ENCODE measurements around the gene SUSD4. TPM values are rescaled to one million over a fixed set of nuclear protein-coding genes. Genes with fewer than 3 reads are reported as not detected.

SUSD4 gene
- total RNA-seq, 1 donor from 2014 or later: 3.5 TPM

- DNase-seq (ENCODE audit: low spot score): no peak
Observed at GRCh38 chr1:223227031-223227430, 136.9 kb downstream of the SUSD4 start.

GRCh38 chr1:223226271-223226670 is 137.7 kb downstream of the SUSD4 start:
- H3K9ac ChIP-seq: no peak overlapping the region
- H3K9me3 ChIP-seq (ENCODE audit: low read depth): no peaks in the 10 kb centered on the region
- H3K36me3 Mint-ChIP-seq: no peaks in the 10 kb centered on the region
- H3K4me3 Mint-ChIP-seq: no peak overlapping the region
- H3K27ac ChIP-seq: no peak overlapping the region
- H3K36me3 ChIP-seq: no peaks in the 10 kb centered on the region
- H3K27ac Mint-ChIP-seq: no peak overlapping the region
- H3F3A ChIP-seq (ENCODE audit: low read depth): no peaks in the 10 kb centered on the region
- no peaks in the 10 kb centered on the region for H3K27me3 ChIP-seq
- H3K4me1 Mint-ChIP-seq: no peaks in the 10 kb centered on the region
- H2AFZ ChIP-seq (replicated peaks): no peak overlapping the region
- no peak overlapping the region for H3K4me3 ChIP-seq
- H3K4me1 ChIP-seq: no peaks in the 10 kb centered on the region
- H3K79me2 ChIP-seq (ENCODE audit: low read depth): no peaks in the 10 kb centered on the region
- H3K4me2 ChIP-seq: no peak overlapping the region
- H4K20me1 ChIP-seq (ENCODE audit: low read depth): no peaks in the 10 kb centered on the region
- no peak for DNase-seq (ENCODE audit: low spot score)
- H3K9me3 Mint-ChIP-seq: no peaks in the 10 kb centered on the region
- H3K27me3 Mint-ChIP-seq (ENCODE audit: insufficient read depth, low read depth): peaks cover 17% of the 10 kb centered on the region
- TF ChIP-seq EZH2phosphoT487 (IDR thresholded peaks at IDR 0.05) (no peak), EZH2 (IDR thresholded peaks at IDR 0.05) (no peak), CTCF (IDR thresholded peaks at IDR 0.05) (no peak)

More at GRCh38 chr1:223227031-223227430, 136.9 kb downstream of the SUSD4 start:
- TF ChIP-seq EZH2 (IDR thresholded peaks at IDR 0.05) (no peak), CTCF (IDR thresholded peaks at IDR 0.05) (no peak), EZH2phosphoT487 (IDR thresholded peaks at IDR 0.05) (no peak)
- H2AFZ ChIP-seq (replicated peaks): no peak overlapping the region
- H3K9me3 ChIP-seq (ENCODE audit: low read depth): no peaks in the 10 kb centered on the region
- Mint-ChIP-seq H3K27me3 (ENCODE audit: insufficient read depth, low read depth) (peaks cover 13% of the 10 kb centered on the region), H3K9me3 (no peaks in the 10 kb centered on the region), H3K4me1 (no peaks in the 10 kb centered on the region), H3K27ac (no peak overlapping the region), H3K36me3 (no peaks in the 10 kb centered on the region), H3K4me3 (no peak overlapping the region)
- no peak overlapping the region for H3K9ac ChIP-seq
- H3K27ac ChIP-seq: no peak overlapping the region
- H3K4me3 ChIP-seq: no peak overlapping the region
- H3F3A ChIP-seq (ENCODE audit: low read depth): no peaks in the 10 kb centered on the region
- H3K79me2 ChIP-seq (ENCODE audit: low read depth): no peaks in the 10 kb centered on the region
- no peak overlapping the region for H3K4me2 ChIP-seq
- no peaks in the 10 kb centered on the region for H3K27me3 ChIP-seq
- no peaks in the 10 kb centered on the region for H4K20me1 ChIP-seq (ENCODE audit: low read depth)
- no peaks in the 10 kb centered on the region for H3K36me3 ChIP-seq
- no peaks in the 10 kb centered on the region for H3K4me1 ChIP-seq

- H3K4me1 ChIP-seq: no peaks in the 10 kb centered on the region
- no peaks in the 10 kb centered on the region for H3F3A ChIP-seq (ENCODE audit: low read depth)
- Mint-ChIP-seq H3K4me1 (no peaks in the 10 kb centered on the region), H3K27ac (no peak overlapping the region), H3K36me3 (no peaks in the 10 kb centered on the region), H3K9me3 (no peaks in the 10 kb centered on the region), H3K4me3 (no peak overlapping the region), H3K27me3 (ENCODE audit: insufficient read depth, low read depth) (peaks cover 17% of the 10 kb centered on the region)
- no peak overlapping the region for H2AFZ ChIP-seq (replicated peaks)
- H4K20me1 ChIP-seq (ENCODE audit: low read depth): no peaks in the 10 kb centered on the region
- no peak overlapping the region for H3K27ac ChIP-seq
- no peak overlapping the region for H3K4me2 ChIP-seq
- H3K9ac ChIP-seq: no peak overlapping the region
- TF ChIP-seq CTCF (IDR thresholded peaks at IDR 0.05): no peak
- TF ChIP-seq EZH2 (IDR thresholded peaks at IDR 0.05): no peak
- TF ChIP-seq EZH2phosphoT487 (IDR thresholded peaks at IDR 0.05): no peak
- no peaks in the 10 kb centered on the region for H3K36me3 ChIP-seq
- H3K27me3 ChIP-seq: no peaks in the 10 kb centered on the region
- no peak for DNase-seq (ENCODE audit: low spot score)
- H3K4me3 ChIP-seq: no peak overlapping the region
- H3K79me2 ChIP-seq (ENCODE audit: low read depth): no peaks in the 10 kb centered on the region
- no peaks in the 10 kb centered on the region for H3K9me3 ChIP-seq (ENCODE audit: low read depth)
Observed at GRCh38 chr1:223225481-223225880, 138.5 kb downstream of the SUSD4 start.
